ENCODE data around the gene CPSF4. TPM values are rescaled to one million over a fixed set of nuclear protein-coding genes. Genes with fewer than 3 reads are reported as not detected.

Gene CPSF4
- total RNA-seq, 2 experiments from 2014 or later: 56.1 to 57.9 TPM

DNA sequence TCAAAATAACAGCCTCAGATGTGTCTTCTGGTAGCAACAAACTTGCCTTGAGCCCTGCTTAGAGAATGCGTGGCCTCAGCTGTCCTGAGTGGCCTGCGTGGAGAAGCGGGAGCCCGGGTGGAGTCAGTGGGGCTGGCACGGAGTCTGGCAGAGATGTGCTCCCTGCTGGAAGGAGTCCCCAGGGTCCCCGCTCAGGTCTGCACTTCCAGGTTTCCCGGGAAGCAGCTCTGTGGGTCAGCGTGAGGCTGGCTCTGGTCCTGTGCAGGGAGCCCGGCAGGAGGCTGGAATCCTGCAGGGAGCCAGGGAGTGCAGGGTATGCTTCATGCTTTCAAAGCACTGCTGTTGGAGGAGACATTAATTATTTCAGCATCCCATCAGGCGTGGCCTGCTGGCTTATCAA, 10.1 kb downstream of the CPSF4 start:
- ATAC-seq (no peak), DNase-seq (no peak)
- CTCF ChIA-PET: interaction anchor here (0.6 kb wide), 1 partner anchor 392 kb away, joined by 4 read pairs; no protein-coding TSS in a partner anchor
- Mint-ChIP-seq H3K36me3 (ENCODE audit: low read depth) (peaks cover 50% of the 10 kb centered on the region), H3K9me3 (ENCODE audit: low read depth) (no peaks in the 10 kb centered on the region), H3K4me3 (no peak overlapping the region), H3K27ac (no peak overlapping the region), H3K4me1 (no peaks in the 10 kb centered on the region), H3K27me3 (no peaks in the 10 kb centered on the region)
- POLR2A ChIA-PET: interaction anchor here (0.6 kb wide), 1 partner anchor 86 kb away, joined by 3 read pairs; no protein-coding TSS in a partner anchor
- intact Hi-C loops (cut with DNase I, micrococcal nuclease): no loop called here

DNA sequence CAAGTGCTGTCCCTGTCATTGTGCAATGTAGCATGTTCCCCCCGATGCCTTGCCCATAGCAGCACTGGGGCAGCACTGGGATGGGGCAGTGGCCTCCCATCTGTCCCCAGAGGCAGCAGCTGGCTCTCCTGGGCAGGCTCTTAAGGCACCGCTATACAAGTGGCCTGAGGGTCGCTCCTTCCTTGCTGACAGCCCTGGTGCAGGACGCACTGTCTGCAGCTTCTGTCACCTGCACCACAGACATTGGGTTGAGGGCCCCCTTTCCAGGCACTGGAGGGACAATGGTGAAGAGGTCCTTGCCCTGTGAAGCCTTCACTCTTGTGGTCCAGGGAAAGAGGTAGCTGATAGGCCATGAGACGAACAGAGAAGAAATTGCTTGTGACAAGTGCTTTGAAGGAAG, 10.6 kb downstream of the CPSF4 start:
- intact Hi-C loops (cut with DNase I, micrococcal nuclease): no loop called here
- Mint-ChIP-seq H3K36me3 (ENCODE audit: low read depth) (peaks cover 51% of the 10 kb centered on the region), H3K27me3 (no peaks in the 10 kb centered on the region), H3K4me1 (no peaks in the 10 kb centered on the region), H3K9me3 (ENCODE audit: low read depth) (no peaks in the 10 kb centered on the region), H3K4me3 (no peak overlapping the region), H3K27ac (peak overlapping the region; percentile 37)
- ChIA-PET POLR2A (interaction anchor here (0.6 kb wide), 1 partner anchor 86 kb away, joined by 3 read pairs; no protein-coding TSS in a partner anchor), CTCF (interaction anchor here (0.6 kb wide), 1 partner anchor 392 kb away, joined by 4 read pairs; no protein-coding TSS in a partner anchor)
- no peak for ATAC-seq
- no peak for DNase-seq

DNA sequence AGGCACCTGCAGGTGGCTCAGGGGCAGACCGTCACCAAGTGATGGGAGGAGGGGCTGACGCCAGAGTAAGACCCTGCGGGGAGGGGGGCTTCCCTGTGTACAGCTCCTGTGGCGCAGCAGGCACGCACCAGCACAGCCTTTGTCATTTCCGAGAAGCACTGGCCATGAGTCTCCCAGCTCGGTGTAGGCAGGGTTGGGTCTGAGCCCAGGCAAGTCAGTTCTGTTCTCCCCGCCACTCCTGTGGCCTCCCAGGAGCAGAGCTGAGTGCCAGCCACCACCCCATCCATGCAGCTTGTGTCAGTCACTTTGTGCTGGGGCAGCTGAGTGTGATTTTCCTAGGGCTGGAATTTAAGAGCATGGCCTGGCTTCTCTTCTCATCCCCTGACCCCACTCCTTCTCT, 13.2 kb downstream of the CPSF4 start:
- ChIA-PET CTCF (interaction anchor here (1.7 kb wide), 1 partner anchor 13 kb away, joined by 4 read pairs; no protein-coding TSS in a partner anchor), POLR2A (no interaction called here)
- Mint-ChIP-seq H3K4me1 (no peaks in the 10 kb centered on the region), H3K36me3 (ENCODE audit: low read depth) (peaks cover 38% of the 10 kb centered on the region), H3K9me3 (ENCODE audit: low read depth) (no peaks in the 10 kb centered on the region), H3K27ac (no peak overlapping the region), H3K4me3 (no peak overlapping the region), H3K27me3 (no peaks in the 10 kb centered on the region)
- ATAC-seq: no peak
- no peak for DNase-seq
- intact Hi-C loops (cut with DNase I, micrococcal nuclease): no loop called here

DNA sequence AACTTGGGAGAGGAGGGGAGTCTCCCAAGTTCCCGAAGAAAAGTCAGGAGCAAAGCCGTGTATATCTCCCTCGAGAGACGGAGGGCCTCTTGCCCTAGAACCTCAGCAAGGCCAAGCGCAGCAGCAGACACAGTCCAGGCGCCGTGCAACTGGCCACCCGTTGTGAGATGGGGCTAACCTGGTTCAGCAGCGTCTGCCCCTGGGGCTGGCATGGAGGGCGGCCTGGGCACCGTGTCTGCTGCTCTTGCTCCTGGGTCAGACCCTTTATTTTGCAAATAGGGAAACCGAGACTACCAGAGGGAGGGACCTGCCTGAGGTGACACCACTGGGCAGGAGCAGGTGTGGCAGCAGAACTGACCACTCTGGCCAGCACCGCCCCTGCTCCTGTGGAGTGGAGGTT, 13.8 kb downstream of the CPSF4 start:
- no peaks in the 10 kb centered on the region for H3K9me3 Mint-ChIP-seq (ENCODE audit: low read depth)
- ATAC-seq (no peak), DNase-seq (no peak)
- no peak overlapping the region for H3K4me3 Mint-ChIP-seq
- H3K36me3 Mint-ChIP-seq (ENCODE audit: low read depth): peaks cover 43% of the 10 kb centered on the region
- no peaks in the 10 kb centered on the region for H3K4me1 Mint-ChIP-seq
- H3K27me3 Mint-ChIP-seq: no peaks in the 10 kb centered on the region
- no peak overlapping the region for H3K27ac Mint-ChIP-seq
- intact Hi-C loops (cut with DNase I, micrococcal nuclease): no loop called here
- ChIA-PET CTCF (interaction anchor here (1.7 kb wide), 1 partner anchor 13 kb away, joined by 4 read pairs; no protein-coding TSS in a partner anchor), POLR2A (no interaction called here)

DNA sequence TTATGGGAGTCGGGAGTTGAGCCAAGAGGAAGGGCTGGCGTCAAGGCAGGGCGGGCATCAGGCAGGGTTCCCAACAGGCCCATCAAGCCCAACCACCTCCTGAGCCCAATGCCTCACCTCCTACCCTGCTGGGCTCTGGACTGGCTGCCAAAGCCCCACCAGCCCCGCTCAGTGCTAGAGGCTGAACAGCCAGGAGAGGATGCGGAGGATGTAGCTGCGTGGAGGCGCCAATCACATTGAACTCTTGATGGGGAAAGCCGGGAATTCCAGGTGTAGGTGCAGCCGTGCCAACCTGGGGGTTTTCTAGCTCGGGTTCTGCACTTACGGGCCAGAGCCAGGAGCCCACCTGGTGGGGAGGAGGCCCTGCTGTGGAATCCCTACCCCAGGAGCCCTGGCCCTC, 14.4 kb downstream of the CPSF4 start:
- ChIA-PET POLR2A (no interaction called here), CTCF (no interaction called here)
- Mint-ChIP-seq H3K4me1 (no peaks in the 10 kb centered on the region), H3K9me3 (ENCODE audit: low read depth) (no peaks in the 10 kb centered on the region), H3K4me3 (no peak overlapping the region), H3K27me3 (no peaks in the 10 kb centered on the region), H3K27ac (no peak overlapping the region), H3K36me3 (ENCODE audit: low read depth) (peaks cover 42% of the 10 kb centered on the region)
- intact Hi-C loops (cut with DNase I, micrococcal nuclease): no loop called here
- ATAC-seq: no peak
- DNase-seq: no peak

DNA sequence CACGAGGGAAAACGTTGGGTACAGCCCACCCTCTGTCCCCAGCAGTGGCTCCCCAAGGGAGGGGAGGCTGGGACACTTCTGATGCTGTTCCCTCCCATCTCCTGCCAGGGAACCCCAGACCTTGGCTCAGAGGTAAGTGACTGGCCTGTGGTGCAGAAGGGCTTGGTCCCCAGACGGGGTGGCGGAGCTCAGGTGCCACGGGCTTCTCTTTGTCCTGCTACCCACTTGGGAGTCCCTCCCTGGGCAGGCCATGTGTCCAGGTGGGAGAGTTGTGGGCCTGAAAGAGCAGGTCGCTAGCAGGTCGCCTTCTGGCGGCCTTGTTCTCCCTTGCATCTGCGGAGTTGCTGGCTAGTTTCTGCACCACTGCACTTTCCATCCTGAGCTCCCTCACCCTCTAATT, 17.1 kb downstream of the CPSF4 start:
- DNase-seq: no peak
- CTCF ChIA-PET: no interaction called here

DNA sequence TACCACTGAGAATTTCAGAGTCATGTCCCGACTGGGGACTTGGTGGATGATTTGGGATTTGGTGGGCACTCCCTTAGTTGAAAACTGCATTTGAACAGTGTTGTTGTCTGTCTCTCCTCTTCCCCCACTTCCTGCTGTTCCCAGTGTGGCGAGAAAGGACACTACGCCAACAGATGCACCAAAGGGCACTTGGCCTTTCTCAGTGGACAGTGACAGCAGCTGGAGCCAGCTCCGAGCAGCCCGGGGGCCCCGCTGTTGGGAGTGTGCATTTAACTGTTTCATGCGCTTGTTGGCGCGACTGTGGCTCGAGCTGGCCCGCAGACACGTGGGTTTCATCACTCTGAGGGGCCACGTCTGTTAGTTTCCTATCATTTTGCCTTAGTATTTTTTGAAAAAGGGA, 17.5 kb downstream of the CPSF4 start:
- POLR2A ChIA-PET: interaction anchor here (0.6 kb wide), 1 partner anchor 461 kb away, joined by 3 read pairs; no protein-coding TSS in a partner anchor
- peaks cover 40% of the 10 kb centered on the region for H3K36me3 Mint-ChIP-seq (ENCODE audit: low read depth)
- H3K4me3 Mint-ChIP-seq: no peak overlapping the region
- DNase-seq: no peak
- peaks cover 5% of the 10 kb centered on the region for H3K4me1 Mint-ChIP-seq
- no peak overlapping the region for H3K27ac Mint-ChIP-seq
- no peaks in the 10 kb centered on the region for H3K9me3 Mint-ChIP-seq (ENCODE audit: low read depth)
- ATAC-seq: no peak
- CTCF ChIA-PET: no interaction called here
- intact Hi-C loops (cut with DNase I, micrococcal nuclease): no loop called here
- H3K27me3 Mint-ChIP-seq: no peaks in the 10 kb centered on the region

More for the DNA sequence above, 17.1 kb downstream of the CPSF4 start:
- H3K36me3 Mint-ChIP-seq (ENCODE audit: low read depth): peaks cover 43% of the 10 kb centered on the region
- H3K27ac Mint-ChIP-seq: no peak overlapping the region
- intact Hi-C loops (cut with DNase I, micrococcal nuclease): no loop called here
- peaks cover 5% of the 10 kb centered on the region for H3K4me1 Mint-ChIP-seq
- H3K4me3 Mint-ChIP-seq: no peak overlapping the region
- no peaks in the 10 kb centered on the region for H3K9me3 Mint-ChIP-seq (ENCODE audit: low read depth)
- no peaks in the 10 kb centered on the region for H3K27me3 Mint-ChIP-seq
- ATAC-seq: no peak
- POLR2A ChIA-PET: interaction anchor here (0.6 kb wide), 1 partner anchor 461 kb away, joined by 3 read pairs; no protein-coding TSS in a partner anchor

DNA sequence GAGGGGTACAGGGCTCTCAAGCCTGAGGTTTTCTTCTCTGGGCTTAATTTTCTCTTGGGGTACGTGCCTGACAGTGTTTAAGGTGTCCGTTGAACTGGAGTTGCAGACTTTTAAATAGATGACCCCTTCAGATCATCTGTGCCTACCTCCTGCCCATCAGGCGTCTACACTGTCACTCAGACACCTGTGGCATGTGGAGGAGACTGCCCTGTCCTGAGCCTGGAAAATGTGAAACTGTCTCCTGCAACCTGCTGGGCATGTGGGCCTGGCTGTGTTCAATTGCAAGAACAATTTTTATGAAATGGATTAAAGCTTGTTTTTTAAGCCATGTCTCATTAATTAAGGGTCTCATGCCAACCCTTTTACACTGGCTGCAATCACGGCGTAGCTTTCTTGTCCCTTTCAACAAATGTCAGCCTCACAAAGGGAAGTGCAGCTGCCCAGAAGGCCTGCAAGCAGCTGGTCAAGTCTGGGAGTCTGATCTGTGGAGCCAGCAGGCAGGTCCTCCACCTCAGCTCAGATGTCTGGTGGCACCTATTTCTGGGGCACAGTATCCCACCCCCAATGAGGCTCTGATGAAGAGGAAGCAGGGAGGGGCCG, 18.4 kb downstream of the CPSF4 start:
- H3K27me3 Mint-ChIP-seq: no peaks in the 10 kb centered on the region
- DNase-seq: no peak
- H3K9me3 Mint-ChIP-seq (ENCODE audit: low read depth): no peaks in the 10 kb centered on the region
- ChIA-PET CTCF (interaction anchor here (1.1 kb wide), 1 partner anchor 90 kb away, joined by 3 read pairs; no protein-coding TSS in a partner anchor), POLR2A (no interaction called here)
- H3K4me3 Mint-ChIP-seq: no peak overlapping the region
- no peak overlapping the region for H3K27ac Mint-ChIP-seq
- no peak for ATAC-seq
- intact Hi-C loops (cut with DNase I, micrococcal nuclease): no loop called here
- H3K4me1 Mint-ChIP-seq: peaks cover 8% of the 10 kb centered on the region
- H3K36me3 Mint-ChIP-seq (ENCODE audit: low read depth): peaks cover 44% of the 10 kb centered on the region

DNA sequence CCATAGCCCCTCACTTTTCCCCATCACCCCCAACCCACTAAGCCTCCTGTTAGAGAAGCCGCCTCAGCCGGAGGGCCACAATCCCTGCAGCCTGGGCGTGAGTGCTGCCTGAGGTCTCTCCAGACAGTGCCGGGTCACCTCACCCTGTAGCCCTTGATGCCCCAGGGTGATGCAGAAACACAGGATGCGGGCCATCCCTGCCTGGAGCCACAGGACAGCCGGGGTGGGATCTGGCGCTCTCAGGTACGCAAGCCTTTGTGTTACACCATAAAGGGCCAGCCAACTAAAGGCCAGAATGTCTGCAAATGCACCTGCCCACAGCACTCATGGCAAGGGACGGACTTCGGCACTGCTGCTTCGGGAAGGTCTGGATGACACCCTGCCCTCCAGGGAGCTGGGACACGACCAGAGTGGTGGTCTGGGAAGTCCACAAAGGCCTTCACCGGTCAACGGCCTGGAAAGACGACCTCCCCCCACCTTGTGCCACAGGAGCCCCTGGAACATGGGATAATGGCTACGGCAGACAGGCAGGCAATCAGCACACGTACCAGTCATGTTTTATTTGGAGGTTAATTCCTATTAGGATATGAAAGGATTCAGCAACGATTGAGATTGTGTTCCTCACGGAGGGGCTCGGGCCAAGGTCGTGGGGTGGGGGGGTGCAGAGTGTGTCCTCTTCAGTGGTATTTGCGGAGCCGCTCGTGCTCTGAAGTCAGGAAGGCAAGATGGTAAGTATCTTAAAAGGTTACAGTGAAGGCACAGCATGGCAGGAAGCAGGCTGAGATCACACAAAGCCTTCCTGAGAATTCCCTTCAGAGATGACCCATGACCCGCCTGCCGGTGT, 19.1 kb downstream of the CPSF4 start:
- no peak for DNase-seq

DNA sequence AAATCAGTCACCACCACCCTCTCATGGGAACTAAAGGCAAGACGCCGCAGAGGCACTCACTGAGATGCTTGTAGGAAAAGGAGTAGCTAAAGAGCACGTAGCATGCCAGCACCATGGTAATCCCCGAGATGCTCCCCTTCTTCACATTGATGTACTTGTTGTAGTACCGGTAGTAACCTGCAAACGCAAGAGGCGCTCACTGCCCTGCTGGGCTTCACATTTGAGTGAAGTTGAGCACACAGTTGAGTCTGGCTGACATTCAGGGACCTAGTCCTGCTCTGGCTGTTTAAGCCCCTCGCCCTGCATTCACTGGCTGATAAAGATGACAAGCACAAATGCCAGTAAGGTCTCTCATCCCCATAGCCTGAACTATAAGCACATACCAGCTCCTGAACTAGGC, 20.3 kb downstream of the CPSF4 start:
- ATAC-seq (peak; percentile 84), DNase-seq (peak; percentile 65)
- Mint-ChIP-seq H3K4me3 (no peak overlapping the region), H3K27me3 (no peaks in the 10 kb centered on the region), H3K27ac (peak overlapping the region; percentile 39), H3K4me1 (peaks cover 19% of the 10 kb centered on the region), H3K36me3 (ENCODE audit: low read depth) (peaks cover 49% of the 10 kb centered on the region), H3K9me3 (ENCODE audit: low read depth) (no peaks in the 10 kb centered on the region)
- POLR2A ChIA-PET: interaction anchor here (0.6 kb wide), 1 partner anchor 69 kb away, joined by 8 read pairs; no protein-coding TSS in a partner anchor
- CTCF ChIA-PET: interaction anchor here (0.7 to 1.6 kb wide), 3 partner anchors 19 to 97 kb away, joined by 3 read pairs; no protein-coding TSS in a partner anchor
- intact Hi-C loops (cut with DNase I, micrococcal nuclease): no loop called here

More for the DNA sequence above, 19.1 kb downstream of the CPSF4 start:
- H3K36me3 Mint-ChIP-seq (ENCODE audit: low read depth): peaks cover 48% of the 10 kb centered on the region
- ChIA-PET POLR2A (no interaction called here), CTCF (interaction anchor here (1.1 kb wide), 1 partner anchor 90 kb away, joined by 3 read pairs; no protein-coding TSS in a partner anchor)
- no peak overlapping the region for H3K4me3 Mint-ChIP-seq
- intact Hi-C loops (cut with DNase I, micrococcal nuclease): no loop called here
- H3K4me1 Mint-ChIP-seq: peaks cover 12% of the 10 kb centered on the region
- no peaks in the 10 kb centered on the region for H3K27me3 Mint-ChIP-seq
- H3K9me3 Mint-ChIP-seq (ENCODE audit: low read depth): no peaks in the 10 kb centered on the region
- no peak overlapping the region for H3K27ac Mint-ChIP-seq
- ATAC-seq: no peak

DNA sequence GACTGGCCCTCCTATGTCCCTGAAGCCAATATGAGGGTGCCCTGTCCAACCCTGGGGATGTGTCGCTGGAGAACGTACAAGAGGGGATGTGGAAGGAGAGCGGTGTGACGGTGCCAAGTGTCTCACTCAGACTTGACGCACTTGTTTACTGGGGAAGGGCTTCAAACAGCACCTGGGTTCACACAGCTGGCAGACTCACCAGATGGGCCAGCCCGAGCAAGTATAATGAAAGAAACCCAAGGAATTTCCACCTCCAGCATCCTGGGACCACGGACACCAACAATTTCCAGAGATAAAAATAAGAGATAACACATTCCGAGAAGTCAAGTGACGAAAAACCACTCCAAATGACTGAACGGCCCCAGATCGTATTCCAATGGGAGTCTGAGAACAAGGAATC, 21.9 kb downstream of the CPSF4 start:
- Mint-ChIP-seq H3K27me3 (no peaks in the 10 kb centered on the region), H3K4me3 (no peak overlapping the region), H3K4me1 (peaks cover 31% of the 10 kb centered on the region), H3K36me3 (ENCODE audit: low read depth) (peaks cover 54% of the 10 kb centered on the region), H3K27ac (peak overlapping the region; percentile 35), H3K9me3 (ENCODE audit: low read depth) (no peaks in the 10 kb centered on the region)
- ChIA-PET CTCF (interaction anchor here (0.7 kb wide), 1 partner anchor 44 kb away, joined by 8 read pairs; no protein-coding TSS in a partner anchor), POLR2A (no interaction called here)
- intact Hi-C loops (cut with DNase I, micrococcal nuclease): no loop called here
- DNase-seq (no peak), ATAC-seq (no peak)
